ENCODE data around the gene LYRM4. TPM values are rescaled to one million over a fixed set of nuclear protein-coding genes. Genes with fewer than 3 reads are reported as not detected.
"Not testable (repeated sequence)": the region's sequence is repeated elsewhere in the genome, so short reads cannot be mapped to it uniquely, and the experiment has no call there.

The LYRM4 gene
- total RNA-seq, 4 donors from 2014 or later: 21.4 to 47.8 (median 26.2) TPM

DNA sequence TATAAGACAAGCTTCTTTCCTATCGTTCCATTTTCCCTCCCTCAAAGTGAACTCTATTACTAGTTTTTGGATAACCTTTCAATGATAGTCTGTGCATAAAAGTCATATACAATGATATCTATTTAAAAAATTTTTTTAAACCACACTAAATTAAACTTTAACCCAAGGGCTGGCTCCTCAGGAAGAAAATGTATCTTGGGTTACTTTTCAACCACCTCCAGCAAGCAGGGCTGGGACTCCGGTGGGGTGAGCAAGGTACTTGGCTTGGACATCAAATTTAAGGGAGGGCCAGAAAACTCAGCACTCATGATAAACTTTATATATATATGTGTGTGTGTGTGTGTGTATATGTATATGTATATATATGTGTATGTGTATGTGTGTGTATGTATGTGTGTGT, 189.5 kb downstream of the LYRM4 start:
- ATAC-seq (ENCODE audit: low FRiP score) (no peak), DNase-seq (ENCODE audit: low spot score) (no peak)
- TF ChIP-seq, protein P1, sequence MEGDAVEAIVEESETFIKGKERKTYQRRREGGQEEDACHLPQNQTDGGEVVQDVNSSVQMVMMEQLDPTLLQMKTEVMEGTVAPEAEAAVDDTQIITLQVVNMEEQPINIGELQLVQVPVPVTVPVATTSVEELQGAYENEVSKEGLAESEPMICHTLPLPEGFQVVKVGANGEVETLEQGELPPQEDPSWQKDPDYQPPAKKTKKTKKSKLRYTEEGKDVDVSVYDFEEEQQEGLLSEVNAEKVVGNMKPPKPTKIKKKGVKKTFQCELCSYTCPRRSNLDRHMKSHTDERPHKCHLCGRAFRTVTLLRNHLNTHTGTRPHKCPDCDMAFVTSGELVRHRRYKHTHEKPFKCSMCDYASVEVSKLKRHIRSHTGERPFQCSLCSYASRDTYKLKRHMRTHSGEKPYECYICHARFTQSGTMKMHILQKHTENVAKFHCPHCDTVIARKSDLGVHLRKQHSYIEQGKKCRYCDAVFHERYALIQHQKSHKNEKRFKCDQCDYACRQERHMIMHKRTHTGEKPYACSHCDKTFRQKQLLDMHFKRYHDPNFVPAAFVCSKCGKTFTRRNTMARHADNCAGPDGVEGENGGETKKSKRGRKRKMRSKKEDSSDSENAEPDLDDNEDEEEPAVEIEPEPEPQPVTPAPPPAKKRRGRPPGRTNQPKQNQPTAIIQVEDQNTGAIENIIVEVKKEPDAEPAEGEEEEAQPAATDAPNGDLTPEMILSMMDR (IDR thresholded peaks at IDR 0.05): no peak

GRCh38 chr6:5068153-5068751, 192.5 kb downstream of the LYRM4 start:
- DNase-seq (ENCODE audit: low spot score): no peak
- TF ChIP-seq, protein P1 (IDR thresholded peaks at IDR 0.05): no peak

DNA sequence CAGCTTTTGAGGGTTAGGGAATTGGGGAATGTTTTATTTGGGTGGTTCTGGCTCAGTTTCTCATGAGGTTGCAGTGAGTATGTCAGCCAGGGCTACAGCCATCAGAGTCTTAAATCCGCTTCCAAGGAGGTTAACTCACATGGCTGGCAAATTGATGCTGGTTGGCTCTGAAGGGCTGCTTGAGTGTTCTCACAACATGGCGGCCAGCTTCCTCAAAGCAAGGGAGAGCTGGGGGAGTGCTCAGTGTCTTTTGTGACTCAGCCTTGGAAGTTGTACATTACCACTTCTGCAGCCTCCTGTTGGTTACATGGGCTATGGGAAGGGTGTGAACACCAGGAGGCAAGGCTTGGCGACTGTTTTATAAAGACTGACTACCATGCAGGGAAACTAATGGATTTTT, 193.4 kb downstream of the LYRM4 start:
- DNase-seq (ENCODE audit: low spot score) (no peak), ATAC-seq (ENCODE audit: low FRiP score) (no peak)
- TF ChIP-seq, protein P1 (IDR thresholded peaks at IDR 0.05): no peak

More at GRCh38 chr6:5068153-5068751, 192.5 kb downstream of the LYRM4 start:
- ATAC-seq (ENCODE audit: low FRiP score): no peak

DNA sequence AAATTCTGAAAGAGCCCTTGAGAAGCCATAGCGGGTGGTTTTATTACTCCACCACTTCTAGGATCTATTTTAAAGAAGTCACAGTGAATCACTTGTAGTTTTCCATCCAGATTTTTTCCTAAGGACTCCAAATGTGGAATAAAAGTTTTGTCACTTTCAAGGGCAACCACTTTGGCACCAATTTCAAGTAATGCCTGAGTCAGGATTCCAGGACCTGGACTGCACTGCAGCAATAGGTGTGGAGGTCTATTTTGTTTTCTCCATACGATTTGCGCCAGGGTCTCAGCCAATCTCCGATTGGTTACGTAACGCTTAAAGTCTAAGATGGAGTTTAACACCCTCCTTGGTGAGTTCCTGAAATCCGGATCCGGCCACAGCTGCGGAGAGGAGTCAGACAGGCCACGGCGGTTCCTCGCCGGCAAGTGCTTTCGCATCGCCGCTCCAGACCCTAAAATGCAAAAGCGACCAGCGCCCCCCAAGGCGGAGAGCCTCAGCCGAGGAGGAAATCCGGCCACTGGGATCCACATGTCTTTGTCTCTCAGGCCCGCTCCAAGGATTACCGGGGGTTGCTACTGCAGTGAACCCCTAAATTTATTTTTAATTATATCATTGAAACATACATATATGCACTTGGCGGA, 194.2 kb downstream of the LYRM4 start:
- TF ChIP-seq, protein P1 (IDR thresholded peaks at IDR 0.05): no peak
- no peak for DNase-seq (ENCODE audit: low spot score)
- ATAC-seq (ENCODE audit: low FRiP score): no peak

- DNase-seq (ENCODE audit: low spot score) (no peak), ATAC-seq (ENCODE audit: low FRiP score) (no peak)
- TF ChIP-seq, protein P1 (IDR thresholded peaks at IDR 0.05): no peak
These were observed 197.1 kb downstream of the LYRM4 start for GRCh38 chr6:5063617-5064016.

- TF ChIP-seq, protein P1 (IDR thresholded peaks at IDR 0.05): no peak
- DNase-seq (ENCODE audit: low spot score) (no peak), ATAC-seq (ENCODE audit: low FRiP score) (no peak)
These were observed 199.6 kb downstream of the LYRM4 start for GRCh38 chr6:5061152-5061551.

DNA sequence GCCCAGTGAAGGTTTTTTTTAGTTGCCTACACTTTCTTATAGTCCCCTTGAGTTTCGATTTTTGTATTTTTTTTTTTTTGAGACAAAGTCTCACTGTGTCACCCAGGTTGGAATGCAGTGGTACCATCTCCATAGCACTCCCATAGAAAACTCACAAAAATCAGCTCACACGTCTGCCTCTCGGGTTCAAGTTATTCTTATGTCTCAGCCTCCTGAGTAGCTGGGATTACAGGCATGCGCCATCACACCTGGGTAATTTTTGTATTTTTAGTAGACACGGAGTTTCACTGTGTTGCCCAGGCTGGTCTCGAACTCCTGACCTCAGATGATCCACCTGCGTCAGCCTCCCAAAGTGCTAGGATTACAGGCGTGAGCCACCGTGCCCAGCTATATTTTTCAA, 200.3 kb downstream of the LYRM4 start:
- not testable (repeated sequence) for DNase-seq (ENCODE audit: low spot score); ATAC-seq (ENCODE audit: low FRiP score)

Data from omental fat pad (tissue), 4 donors.